HG03558 (cell line): ENCODE results near the gene CD160.
"Not testable (repeated sequence)": the region's sequence is repeated elsewhere in the genome, so short reads cannot be mapped to it uniquely, and the experiment has no call there.

ENCODE experiments used
- ATAC-seq: cut with Tn5 transposase; IDR thresholded peaks from one replicate; pipeline ENCODE4 v1.9.1; 2021; ENCODE audit warnings: moderate number of reproducible peaks; ENCODE audit not compliant: unreplicated experiment; ENCODE audit errors: extremely low read depth

CD160 gene

DNA sequence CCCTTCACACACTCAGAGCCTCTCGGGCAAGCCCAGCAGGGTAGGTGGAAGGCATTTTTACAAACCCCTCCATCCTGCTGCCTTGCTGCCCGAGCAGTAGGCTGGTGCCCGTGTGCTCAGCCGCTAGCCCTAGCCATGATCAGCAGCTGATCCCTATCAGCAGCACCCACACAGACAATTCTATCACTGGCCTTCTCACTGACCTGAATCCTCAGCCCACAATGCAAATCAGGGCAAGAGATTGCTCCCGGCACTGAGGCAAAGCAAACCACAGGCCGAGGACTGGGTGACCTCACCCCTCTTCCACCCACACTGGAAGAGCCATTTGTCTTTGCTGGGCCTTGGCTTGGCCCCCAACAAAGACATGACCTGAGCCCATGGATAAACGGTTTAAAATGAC lies 11.2 kb upstream of the CD160 start:
- ATAC-seq, result no peak

DNA sequence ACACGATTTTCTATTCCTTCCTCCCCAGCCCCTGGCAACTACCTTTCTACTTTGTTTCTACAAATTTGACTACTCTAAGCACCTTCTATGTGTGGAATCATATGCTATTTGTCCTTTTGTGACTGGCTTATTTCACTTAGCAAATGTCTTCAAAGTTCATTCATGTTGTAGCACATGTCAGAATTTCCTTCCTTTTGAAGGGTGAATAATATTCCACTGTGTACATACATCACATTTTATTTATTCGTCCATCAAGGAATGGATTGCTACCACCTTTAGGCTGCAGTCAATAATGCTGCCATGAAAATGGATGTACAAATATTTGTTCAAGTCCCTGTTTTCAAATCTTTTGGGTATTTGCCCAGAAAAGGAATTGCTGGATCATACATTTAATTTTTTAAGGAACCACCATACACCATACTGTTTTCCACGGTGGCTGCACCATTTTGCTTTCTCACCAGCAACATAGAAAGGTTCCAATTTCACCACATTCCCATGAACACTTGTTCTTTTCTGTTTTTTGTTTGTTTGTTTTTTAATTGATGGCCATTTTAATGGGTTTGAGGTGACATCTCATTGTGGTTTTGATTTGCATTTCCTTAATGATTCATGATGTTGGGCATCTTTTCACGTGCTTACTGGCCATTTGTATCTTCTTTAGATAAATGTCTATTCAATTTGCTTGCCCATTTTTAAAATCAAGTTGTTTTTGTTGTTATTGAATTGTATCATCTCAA lies 8.8 kb upstream of the CD160 start:
- ATAC-seq, result no peak

DNA sequence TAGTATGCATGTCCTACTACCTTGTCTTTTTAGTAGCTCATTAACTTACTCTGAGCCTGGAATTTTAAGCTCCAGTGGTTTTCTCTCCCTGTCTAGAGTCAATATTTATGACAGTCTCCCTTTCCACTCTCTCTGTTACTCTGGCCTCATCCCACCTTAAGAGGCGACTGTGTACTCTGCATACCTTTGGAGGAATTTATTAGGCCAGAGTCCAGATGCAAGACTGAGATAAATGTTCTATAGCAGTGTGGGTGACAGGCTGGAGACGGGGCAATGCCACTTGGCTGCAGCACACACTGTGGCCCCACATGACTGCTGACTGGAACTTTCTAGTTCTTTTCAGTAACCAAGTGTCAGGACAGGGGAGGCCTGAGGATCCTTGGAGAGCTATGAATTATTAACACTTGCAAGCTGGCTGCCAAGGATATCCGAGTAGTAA lies 8.1 kb upstream of the CD160 start:
- no peak for ATAC-seq

DNA sequence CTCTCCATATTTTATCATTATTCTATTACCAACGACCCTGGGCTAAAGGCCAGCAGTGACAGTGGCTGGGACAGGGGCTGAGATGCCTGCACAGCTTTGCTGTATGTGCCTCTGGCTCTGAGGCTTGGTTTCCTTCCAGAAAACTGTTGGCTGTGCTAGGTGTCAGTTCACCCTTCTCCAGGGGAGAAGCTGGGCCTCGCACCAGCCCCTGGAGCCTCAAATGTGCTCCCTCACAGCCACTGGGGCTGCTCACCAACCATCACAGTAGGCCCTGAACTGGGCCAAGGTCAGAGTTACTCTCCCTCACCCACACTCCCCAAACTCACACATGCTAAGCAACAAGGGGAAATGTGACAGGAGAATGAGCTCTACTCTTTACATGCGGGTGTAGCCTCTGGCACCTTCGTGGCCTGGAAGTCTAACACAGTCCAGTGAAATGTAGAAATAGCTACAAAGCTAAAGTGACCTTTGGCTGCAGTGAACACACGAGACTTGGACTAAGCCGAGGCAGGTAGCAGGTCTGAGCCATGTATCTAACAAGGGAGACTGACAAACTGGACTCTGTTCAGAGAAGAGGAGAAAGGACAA lies 4.7 kb upstream of the CD160 start:
- ATAC-seq, result no peak

DNA sequence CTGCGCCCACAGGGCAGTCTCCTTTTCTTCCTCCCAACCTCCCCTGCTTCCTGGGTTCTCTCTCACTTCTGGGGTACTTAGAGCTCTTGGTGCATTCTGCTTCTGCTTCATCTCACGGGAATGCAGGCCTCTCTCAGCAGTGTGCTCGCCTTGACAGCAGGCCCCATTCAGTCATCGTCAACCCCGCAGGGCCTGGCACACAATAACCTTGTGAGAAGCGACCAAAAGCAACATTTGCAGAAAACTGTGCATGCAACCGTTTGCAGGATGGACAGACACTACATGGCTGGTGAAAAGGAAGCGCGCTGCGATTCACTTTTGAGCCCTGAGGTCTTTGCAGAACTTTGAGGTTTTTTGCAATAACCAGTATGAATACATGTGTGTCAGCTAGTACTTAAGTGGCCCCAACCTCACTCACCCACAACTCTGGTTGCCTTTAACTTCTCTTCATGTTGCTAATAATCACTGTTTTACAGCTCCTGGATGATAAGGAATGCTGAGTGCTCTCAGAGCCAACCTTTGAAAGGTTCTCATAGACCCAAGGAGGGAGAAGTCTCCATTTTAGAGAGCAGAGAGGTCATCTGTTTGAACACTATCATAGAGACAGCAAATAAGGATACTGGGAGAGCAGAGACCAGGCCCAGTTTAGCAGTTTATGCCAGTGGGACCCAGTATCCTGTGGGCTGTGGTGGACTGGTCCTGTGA lies 2.5 kb upstream of the CD160 start:
- no peak for ATAC-seq

DNA sequence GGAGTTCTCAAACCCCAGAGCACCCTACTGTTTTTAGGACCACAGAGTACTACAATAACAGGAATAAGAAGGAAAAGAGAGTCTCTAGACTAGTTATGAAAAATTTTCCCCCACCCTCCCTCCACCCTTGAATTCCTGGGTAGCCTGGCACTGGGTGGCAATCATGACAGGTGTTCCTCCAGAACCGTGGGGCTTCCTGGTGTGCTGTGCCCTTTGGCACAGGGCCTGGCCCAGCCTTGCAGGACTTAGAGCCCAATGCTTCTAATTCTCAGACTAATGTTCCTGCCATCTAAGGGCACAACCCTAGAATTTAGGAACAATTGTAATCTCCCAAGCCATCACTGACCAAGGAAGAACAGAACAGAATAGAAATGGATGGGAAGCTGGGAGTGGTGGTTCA lies 1.5 kb upstream of the CD160 start:
- no peak for ATAC-seq

DNA sequence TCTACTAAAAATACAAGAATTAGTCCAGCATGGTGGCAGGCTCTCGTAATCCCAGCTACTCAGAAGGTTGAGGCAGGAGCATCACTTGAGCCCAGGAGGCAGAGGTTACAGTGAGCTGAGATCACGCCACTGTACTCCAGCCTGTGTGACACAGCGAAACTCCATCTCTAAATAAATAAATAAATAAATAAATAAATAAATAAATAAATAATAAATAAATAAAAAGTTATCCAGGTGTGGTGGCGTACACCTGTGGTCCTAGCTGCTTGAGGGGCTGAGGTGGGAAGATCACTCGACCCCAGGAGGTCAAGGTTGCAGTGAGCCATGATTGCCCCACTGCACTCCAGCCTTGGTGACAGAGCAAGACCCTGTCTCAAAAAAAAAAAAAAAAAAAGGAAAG lies 834 bp upstream of the CD160 start:
- not testable (repeated sequence) for ATAC-seq

DNA sequence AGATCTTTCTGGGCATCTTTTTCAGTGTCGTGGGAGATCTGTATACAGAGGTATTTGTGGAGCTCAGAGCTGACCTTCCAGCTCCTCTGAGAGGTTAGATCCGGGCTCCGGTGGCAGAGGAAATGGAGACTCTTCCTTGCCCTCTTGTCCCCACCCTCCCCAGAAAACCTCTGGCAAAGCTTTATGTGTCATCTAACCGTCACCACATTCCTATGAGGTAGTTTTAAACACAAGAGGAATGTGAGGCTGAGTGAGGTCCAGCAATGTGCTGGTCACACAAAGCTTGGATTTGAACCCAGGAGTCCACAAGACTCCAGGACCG lies 1.2 kb downstream of the CD160 start:
- no peak for ATAC-seq

DNA sequence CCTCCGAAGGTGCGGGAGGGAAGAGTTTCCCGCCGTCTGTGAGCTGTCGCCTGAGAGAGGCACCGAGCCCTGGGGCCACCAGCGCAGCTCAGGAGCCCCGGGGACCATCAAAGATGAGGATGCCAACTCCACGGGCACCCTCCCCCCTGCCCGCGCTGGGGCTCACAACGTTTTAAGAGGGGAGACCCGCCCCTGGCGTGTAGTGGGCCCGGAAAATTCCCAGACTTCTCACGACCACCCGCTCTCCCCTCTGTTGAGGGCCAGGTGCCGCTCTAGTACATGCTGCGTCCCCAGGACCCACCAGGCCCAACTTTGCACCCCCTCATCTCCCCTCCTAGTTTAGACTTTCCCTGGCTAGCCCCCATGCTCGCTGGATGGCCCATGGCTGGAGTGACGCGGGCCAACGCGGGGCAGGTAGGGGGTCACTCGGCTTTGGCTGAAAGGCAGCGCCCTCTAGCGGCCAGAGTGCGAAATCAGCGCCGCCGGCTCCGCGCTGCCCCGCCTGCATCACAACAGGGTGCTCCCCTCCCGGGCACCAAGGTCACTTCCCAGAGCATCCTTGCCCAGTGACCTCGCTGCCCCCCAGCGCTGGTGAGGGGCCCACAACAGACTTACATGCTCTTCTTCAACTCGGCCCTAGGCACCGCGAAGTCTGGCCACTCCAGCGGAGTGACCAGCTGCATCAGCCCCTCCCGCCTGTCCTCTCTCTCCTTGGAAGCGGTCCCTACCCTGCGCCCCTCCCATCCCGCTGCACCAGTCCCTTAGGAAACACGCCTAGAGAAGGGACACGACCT lies 1.8 kb downstream of the CD160 start:
- no peak for ATAC-seq

DNA sequence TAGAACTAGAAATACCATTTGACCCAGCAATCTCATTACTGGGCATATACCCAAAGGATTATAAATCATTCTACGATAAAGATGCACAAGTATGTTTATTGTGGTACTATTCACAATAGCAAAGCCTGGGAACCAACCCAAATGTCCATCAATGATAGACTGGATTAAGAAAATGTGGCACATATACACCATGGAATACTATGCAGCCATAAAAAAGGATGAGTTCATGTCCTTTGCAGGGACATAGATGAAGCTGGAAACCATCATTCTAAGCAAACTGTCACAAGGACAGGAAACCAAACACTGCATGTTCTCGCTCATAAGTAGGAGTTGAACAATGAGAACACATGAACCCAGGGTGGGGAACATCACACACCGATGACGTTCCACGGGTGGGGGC lies 6.9 kb downstream of the CD160 start:
- not testable (repeated sequence) for ATAC-seq

DNA sequence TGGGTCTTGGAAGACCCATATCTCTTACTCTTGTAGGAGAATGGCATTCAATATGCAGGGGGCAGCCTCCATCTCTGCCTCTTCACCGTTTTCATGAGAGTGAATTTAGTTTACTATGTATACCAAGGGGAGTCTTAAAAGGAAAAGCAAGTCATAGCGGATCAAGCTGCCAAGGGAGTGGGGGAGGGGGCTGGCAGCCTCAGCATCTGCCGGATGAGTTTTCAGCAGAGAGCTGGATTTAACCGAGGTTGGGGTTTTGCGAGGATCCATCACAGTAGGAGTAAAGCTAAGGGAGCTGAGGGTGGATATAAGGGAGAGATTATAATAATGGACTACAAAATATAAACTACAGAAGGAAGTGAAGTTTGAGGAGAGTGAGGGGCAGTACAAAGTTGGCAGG lies 9.9 kb downstream of the CD160 start:
- ATAC-seq, result no peak

DNA sequence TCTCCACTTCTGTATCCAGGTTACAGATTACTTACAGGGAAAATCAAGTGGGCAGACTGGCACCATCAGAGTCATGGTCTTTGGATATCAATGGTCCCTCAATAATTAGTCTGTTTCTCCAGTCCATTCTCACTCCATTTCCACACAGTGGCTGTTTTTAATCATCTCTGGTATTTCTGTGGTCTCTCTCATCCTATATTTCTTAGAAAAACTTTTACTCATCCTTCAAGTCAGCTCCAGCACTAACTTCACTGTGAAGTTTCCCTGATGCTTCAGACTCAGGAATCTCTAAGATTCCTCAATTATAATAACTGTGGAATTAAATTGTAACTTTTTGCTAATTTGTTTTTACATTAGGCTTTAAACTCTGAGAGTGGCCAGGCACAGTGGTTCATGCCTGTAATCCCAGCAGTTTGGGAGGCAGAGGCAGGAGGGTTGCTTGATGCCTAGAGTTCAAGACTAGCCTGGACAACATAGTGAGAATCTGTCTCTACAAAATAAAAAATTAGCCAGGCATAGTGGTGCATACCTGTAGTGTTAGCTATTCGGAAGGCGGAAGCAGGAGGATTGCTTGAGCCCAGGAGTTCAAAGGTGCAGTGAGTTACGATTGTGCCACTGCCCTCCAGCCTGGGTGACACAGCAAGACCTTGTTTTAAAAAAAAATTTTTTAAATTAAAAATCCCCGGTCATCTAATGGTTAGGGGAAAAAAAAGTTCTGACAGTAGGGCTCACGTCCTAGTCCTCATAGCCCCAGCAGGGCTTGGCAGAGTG lies 10.6 kb downstream of the CD160 start:
- no peak for ATAC-seq

DNA sequence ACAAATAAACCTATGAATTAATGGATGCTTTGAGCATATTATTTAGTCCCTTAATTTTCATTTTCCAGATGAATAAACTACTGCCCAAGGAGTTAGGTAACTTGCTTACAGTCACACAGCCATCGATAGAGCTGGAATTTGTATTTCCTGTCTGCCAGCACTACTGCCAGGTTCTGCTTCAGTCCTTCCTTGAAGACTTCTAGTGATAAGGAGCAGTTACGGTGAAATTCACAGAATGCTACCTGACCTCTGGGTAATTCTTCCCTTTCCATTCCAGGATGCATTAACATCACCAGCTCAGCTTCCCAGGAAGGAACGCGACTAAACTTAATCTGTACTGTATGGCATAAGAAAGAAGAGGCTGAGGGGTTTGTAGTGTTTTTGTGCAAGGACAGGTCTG lies 11.2 kb downstream of the CD160 start:
- ATAC-seq, result no peak

DNA sequence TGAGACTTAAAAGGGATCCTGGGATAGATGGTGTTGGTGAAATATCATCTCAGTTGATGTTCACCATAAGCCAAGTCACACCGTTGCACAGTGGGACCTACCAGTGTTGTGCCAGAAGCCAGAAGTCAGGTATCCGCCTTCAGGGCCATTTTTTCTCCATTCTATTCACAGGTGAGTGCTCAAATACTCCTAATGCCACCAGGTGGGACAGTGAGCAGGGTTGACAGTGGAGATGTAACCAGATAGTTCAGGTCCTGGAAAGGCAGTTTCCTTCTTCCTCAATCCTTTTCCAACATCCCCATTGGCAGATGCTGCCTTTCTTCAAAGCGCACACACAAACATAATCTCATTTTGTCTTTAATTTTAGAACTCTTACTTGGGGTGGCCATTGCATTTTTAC lies 11.6 kb downstream of the CD160 start:
- no peak for ATAC-seq

DNA sequence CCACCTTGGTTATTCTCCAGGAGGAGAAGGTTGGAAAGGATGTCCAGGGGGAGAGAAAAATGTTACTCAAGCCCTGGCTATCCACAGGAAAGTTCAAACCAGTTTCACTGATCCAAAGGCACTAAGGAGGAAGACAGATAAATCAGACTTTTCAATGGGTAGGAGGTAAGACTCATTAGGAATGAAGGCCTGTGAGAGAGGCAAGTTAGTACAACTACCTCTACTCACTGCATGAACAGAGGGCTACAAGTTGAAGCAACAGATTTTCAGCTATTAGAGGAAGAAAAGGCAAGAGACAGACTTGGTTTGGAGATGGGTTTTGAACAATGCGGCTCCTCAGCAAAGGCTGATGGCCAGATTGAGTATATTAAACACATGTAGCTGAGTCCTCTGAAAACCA lies 16.9 kb downstream of the CD160 start:
- ATAC-seq, result no peak

DNA sequence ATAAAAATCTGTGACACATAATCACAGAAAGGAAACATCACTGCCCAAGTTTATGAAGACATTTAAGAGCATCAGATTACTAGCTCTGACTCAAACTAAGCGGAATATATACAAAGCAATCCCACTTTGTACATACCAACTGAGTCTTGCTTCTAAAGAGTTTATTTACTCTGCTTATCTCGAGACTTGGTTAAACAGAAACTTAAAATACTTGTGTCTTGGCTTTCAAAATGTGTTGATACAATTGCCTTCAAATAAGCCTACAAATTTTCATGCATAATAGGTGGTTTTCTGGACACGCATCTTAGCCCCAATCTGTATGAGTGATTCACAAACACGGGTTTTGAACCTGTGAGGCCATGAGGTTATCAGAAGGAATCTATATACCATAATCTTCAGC lies 21.0 kb downstream of the CD160 start:
- ATAC-seq, result no peak

DNA sequence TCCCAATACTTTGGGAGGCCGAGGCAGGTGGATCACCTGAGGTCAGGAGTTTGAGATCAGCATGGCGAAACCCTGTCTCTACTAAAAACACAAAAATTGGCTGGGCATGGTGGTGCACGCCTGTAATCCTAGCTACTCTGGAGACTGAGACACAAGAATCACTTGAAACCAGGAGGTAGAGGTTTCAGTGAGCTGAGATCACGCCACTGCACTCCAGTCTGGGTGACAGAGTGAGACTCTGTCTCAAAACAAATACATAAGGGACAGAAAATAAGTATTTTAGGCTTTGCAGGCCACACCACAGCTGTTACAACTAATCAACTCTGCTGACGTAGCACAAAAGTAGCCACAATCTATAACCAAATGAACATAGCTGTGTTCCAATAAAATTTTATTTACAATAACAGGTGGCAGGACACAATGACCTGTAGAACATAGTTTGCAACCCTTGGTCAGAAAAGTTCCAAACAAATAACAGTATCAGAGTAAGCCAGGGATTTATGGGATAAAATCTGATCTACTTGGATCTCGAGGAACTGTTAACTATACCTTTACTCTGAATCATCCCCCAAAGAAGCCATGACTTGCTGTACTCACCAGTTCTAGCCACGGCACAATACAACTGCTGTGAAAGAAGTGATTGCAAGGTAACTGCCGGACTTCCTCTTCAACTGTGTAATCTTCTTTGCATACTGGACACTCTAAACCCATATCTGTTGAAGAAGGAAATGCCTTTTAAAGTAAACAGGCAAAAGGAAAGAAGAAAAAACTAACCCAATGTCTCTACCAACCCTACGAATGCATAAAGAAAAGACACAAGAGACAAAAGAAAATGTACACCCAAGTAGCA lies 28.3 kb downstream of the CD160 start:
- ATAC-seq, result no peak

DNA sequence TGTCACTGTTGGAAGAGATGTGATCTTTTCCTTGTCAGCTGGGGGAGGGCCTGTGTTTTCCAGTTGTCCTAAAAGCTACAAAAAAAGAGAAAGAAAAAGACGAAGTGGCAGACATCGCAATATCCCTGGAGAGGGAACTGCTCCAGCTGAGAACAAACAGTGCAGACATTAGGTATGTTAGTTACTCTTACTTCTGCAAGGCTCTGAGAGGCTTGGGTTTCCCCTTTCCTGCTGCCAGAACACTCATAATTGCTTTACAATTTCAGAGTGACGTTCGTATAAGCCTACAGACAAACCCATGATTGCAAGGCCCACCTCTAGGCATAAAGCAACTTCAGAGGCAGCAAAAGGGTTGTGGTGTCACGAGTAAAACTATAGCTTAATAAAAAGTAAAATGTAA lies 31.1 kb downstream of the CD160 start:
- no peak for ATAC-seq

DNA sequence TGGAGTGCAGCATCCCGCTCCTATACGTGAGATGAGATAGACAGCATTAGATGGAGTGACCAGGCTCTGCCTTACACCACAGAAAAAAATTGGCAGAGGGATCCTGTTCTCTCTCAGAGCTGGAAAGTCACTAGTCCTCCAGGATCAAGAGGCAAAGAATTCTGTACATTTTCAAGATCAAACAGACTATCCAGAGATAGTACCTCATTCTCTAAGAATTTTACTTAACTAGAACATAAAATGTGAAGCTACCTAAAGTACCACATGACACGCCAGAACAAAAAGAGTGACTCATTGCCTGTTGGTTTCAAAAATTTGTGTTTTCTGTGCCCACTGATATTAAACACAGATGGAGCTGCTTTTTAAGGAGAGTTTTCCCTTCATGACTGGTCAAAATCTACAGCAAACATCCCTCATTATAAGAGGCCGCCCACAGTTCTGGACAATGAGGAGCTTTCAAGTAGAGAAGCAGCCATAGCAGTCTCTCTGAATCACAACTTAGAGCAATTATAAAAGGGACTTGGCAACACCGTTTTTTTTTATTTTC lies 32.3 kb downstream of the CD160 start:
- ATAC-seq, result no peak
